Activated CD8-positive, alpha-beta memory T cell treated with anti-CD3 and anti-CD28 coated beads, Interleukin-2, amount 10 ng/mL, durations not matched to agents 7 days and 5 days (primary cell): ENCODE results near the gene OR52H1. TPM values are rescaled to one million over a fixed set of nuclear protein-coding genes. Genes with fewer than 3 reads are reported as not detected.

ENCODE experiments used
- total RNA-seq, 2 experiments: library from RNA; stranded (reverse); gene quantifications; one replicate each; pipeline ENCODE4 v1.2.3, GENCODE V29; 2021

OR52H1 gene
- total RNA-seq, 2 experiments from 2014 or later, result not detected

Other genes with a start within 250 kb of the OR52H1 start
- gene OR51B4, start 246.6 kb downstream of the OR52H1 start, total RNA-seq, result not detected
- gene OR51B2, start 224.2 kb downstream of the OR52H1 start, total RNA-seq, result not detected
- gene OR51B5, start 205.0 kb downstream of the OR52H1 start, total RNA-seq, result under 1 TPM in 1 of 2 experiments, not detected in 1; 0.47 TPM
- not detected for gene OR51B6, start 197.0 kb downstream of the OR52H1 start, total RNA-seq
- gene OR51M1, start 164.7 kb downstream of the OR52H1 start, total RNA-seq, result not detected
- gene OR51Q1, start 126.4 kb downstream of the OR52H1 start, total RNA-seq, result not detected
- gene OR51I1, start 107.0 kb downstream of the OR52H1 start, total RNA-seq, result not detected
- gene OR51I2, start 99.2 kb downstream of the OR52H1 start, total RNA-seq, result not detected
- not detected for gene OR52D1, start 59.9 kb downstream of the OR52H1 start, total RNA-seq
- under 1 TPM in 1 of 2 experiments, not detected in 1; 0.12 TPM for gene UBQLN3, start 38.6 kb downstream of the OR52H1 start, total RNA-seq
- under 1 TPM; 0.19 to 0.55 TPM for gene UBQLNL, start 31.8 kb downstream of the OR52H1 start, total RNA-seq
- gene OR52B6, start 32.3 kb upstream of the OR52H1 start, total RNA-seq, result not detected
- 1 to 10 TPM in 1 of 2 experiments, under 1 TPM in 1; 0.37 to 1.5 TPM for gene TRIM6, start 48.1 kb upstream of the OR52H1 start, total RNA-seq
- gene TRIM34, start 76.5 kb upstream of the OR52H1 start, total RNA-seq, result 10 to 100 TPM; 13.1 to 16.1 TPM
- gene TRIM5, start 136.5 kb upstream of the OR52H1 start, total RNA-seq, result 10 to 100 TPM; 25.0 to 35.4 TPM
- gene TRIM22, start 141.2 kb upstream of the OR52H1 start, total RNA-seq, result 100 to 1,000 TPM; 139 to 238 TPM
- under 1 TPM; 0.28 to 0.41 TPM for gene OR56B1, start 187.9 kb upstream of the OR52H1 start, total RNA-seq
- gene OR52N4, start 205.7 kb upstream of the OR52H1 start, total RNA-seq, result under 1 TPM; 0.23 to 0.67 TPM
- gene OR52N5, start 234.8 kb upstream of the OR52H1 start, total RNA-seq, result not detected
- not detected for gene OR52N1, start 242.7 kb upstream of the OR52H1 start, total RNA-seq